IMR-90 (cell line): Measurements from ENCODE around the gene TRIM49C. TPM values are rescaled to one million over a fixed set of nuclear protein-coding genes. Genes with fewer than 3 reads are reported as not detected.
"Not testable (repeated sequence)": the region's sequence is repeated elsewhere in the genome, so short reads cannot be mapped to it uniquely, and the experiment has no call there.

Experiments
- ATAC-seq: fragments of 200-7000 bp; cut with Tn5 transposase; 2 replicates; pipeline ENCODE4 v1.9.1; 2020; ENCODE audit warnings: low read depth, mild to moderate bottlenecking, moderate library complexity
- BruUV-seq: library from RNA; stranded (reverse); fragments of 400-500 nt; replicated peaks from 2 replicates; lab custom pipeline; 2021; lab: Mats Ljungman, UMichigan
- CTCF ChIA-PET: fragments of 300-600 bp; formaldehyde crosslinking; extraction: SDS; loops from one replicate; lab custom pipeline; 2021; ENCODE audit warnings: antibody characterized with exemption; lab: Yijun Ruan, JAX
- POLR2A ChIA-PET: fragments of 300-600 bp; sonication (Branson Sonifier 250); formaldehyde crosslinking; loops from one replicate; lab custom pipeline; 2022; ENCODE audit warnings: antibody characterized with exemption; ENCODE audit not compliant: unreplicated experiment; lab: Charles Lee
- DNase-seq: peaks from one replicate; pipeline ENCODE4 v3.0.0; 2013
- H2AFZ ChIP-seq: replicated peaks from 2 replicates; pipeline ENCODE3; 2013; ENCODE audit warnings: low read length, mild to moderate bottlenecking; ENCODE audit not compliant: poor library complexity
- H2AK5ac ChIP-seq: 2 replicates; pipeline ENCODE4 v1.6.1; 2013; ENCODE audit warnings: low read depth, low read length, inconsistent platforms
- H2AK9ac ChIP-seq: replicated peaks from 2 replicates; pipeline ENCODE3; 2013; ENCODE audit warnings: mild to moderate bottlenecking, low read depth, low read length, moderate library complexity; ENCODE audit not compliant: poor library complexity
- H2BK120ac ChIP-seq: 2 replicates; pipeline ENCODE4 v1.6.1; 2013; ENCODE audit warnings: low read depth, low read length, inconsistent platforms
- H2BK15ac ChIP-seq: 3 replicates; pipeline ENCODE4 v1.6.1; 2013; ENCODE audit warnings: low read depth, low read length, inconsistent platforms
- H2BK20ac ChIP-seq: 2 replicates; pipeline ENCODE4 v1.6.1; 2013; ENCODE audit warnings: low read depth, mild to moderate bottlenecking, inconsistent platforms, low read length, moderate library complexity
- H2BK5ac ChIP-seq: 2 replicates; pipeline ENCODE4 v1.6.1; 2013; ENCODE audit warnings: mild to moderate bottlenecking, low read depth, low read length, inconsistent platforms; ENCODE audit not compliant: poor library complexity, severe bottlenecking
- H3K14ac ChIP-seq: replicated peaks from 2 replicates; pipeline ENCODE4 v1.6.1; 2013; ENCODE audit warnings: low read depth, low read length, inconsistent platforms
- H3K18ac ChIP-seq: 2 replicates; pipeline ENCODE4 v1.6.1; 2013; ENCODE audit warnings: low read depth, low read length, control low read depth
- H3K23ac ChIP-seq: 2 replicates; pipeline ENCODE4 v1.6.1; 2013; ENCODE audit warnings: low read depth, low read length, inconsistent platforms
- H3K27ac ChIP-seq: 2 replicates; pipeline ENCODE4 v1.5.1; 2013; ENCODE audit warnings: mild to moderate bottlenecking, control low read depth, low read length; ENCODE audit not compliant: insufficient read depth
- H3K27me3 ChIP-seq: 2 replicates; pipeline ENCODE4 v1.6.1; 2013; ENCODE audit warnings: low read length; ENCODE audit not compliant: control insufficient read depth, insufficient read depth
- H3K36me3 ChIP-seq: 2 replicates; pipeline ENCODE4 v1.6.1; 2013; ENCODE audit warnings: low read length, mixed read lengths; ENCODE audit not compliant: control insufficient read depth, insufficient read depth
- H3K4ac ChIP-seq: 2 replicates; pipeline ENCODE4 v1.6.1; 2013; ENCODE audit warnings: low read depth, low read length, inconsistent platforms
- H3K4me1 ChIP-seq: 2 replicates; pipeline ENCODE4 v1.6.1; 2013; ENCODE audit warnings: low read length, mixed read lengths; ENCODE audit not compliant: control insufficient read depth, insufficient read depth
- H3K4me2 ChIP-seq: 2 replicates; pipeline ENCODE4 v1.6.1; 2013; ENCODE audit warnings: low read depth, mild to moderate bottlenecking, control low read depth, low read length, moderate library complexity
- H3K4me3 ChIP-seq: 2 replicates; pipeline ENCODE4 v1.5.1; 2013; ENCODE audit warnings: low read depth, mild to moderate bottlenecking, control low read depth, low read length, moderate library complexity; ENCODE audit not compliant: insufficient read depth
- H3K56ac ChIP-seq: 2 replicates; pipeline ENCODE4 v1.6.1; 2013; ENCODE audit warnings: low read length, inconsistent platforms; ENCODE audit not compliant: insufficient read depth; ENCODE audit errors: extremely low read depth
- H3K79me1 ChIP-seq, 2 experiments: 2 replicates each; pipeline ENCODE4 v1.6.1; 2013; ENCODE audit warnings: low read length in 2 of 2, inconsistent platforms in 1 of 2, low read depth in 1 of 2
- H3K9ac ChIP-seq: 2 replicates; pipeline ENCODE4 v1.6.1; 2013; ENCODE audit warnings: low read depth, low read length, control low read depth
- H3K9me1 ChIP-seq: 2 replicates; pipeline ENCODE4 v1.6.1; 2013; ENCODE audit warnings: low read length, inconsistent platforms; ENCODE audit not compliant: insufficient read depth
- H3K9me3 ChIP-seq: 2 replicates; pipeline ENCODE4 v1.6.1; 2013; ENCODE audit warnings: low read length; ENCODE audit not compliant: control insufficient read depth, insufficient read depth
- H4K20me1 ChIP-seq: 2 replicates; pipeline ENCODE4 v1.6.1; 2013; ENCODE audit warnings: low read length, inconsistent platforms; ENCODE audit not compliant: insufficient read depth
- H4K5ac ChIP-seq: 2 replicates; pipeline ENCODE4 v1.6.1; 2013; ENCODE audit warnings: mild to moderate bottlenecking, low read depth, low read length, control low read depth
- H4K8ac ChIP-seq, 2 experiments: 2 replicates each; pipeline ENCODE4 v1.6.1; 2013; ENCODE audit warnings: low read depth in 2 of 2, low read length in 2 of 2, control low read depth in 1 of 2, inconsistent platforms in 1 of 2
- H4K91ac ChIP-seq: 2 replicates; pipeline ENCODE4 v1.6.1; 2013; ENCODE audit warnings: low read depth, low read length, inconsistent platforms; ENCODE audit not compliant: insufficient read depth
- WGBS, 2 experiments: methylation state at CpG; one replicate each; pipeline versions ENCODE4 v1.1.5 to v1.1.7; 2013; ENCODE audit warnings: missing lambda C conversion rate in 2 of 2; ENCODE audit not compliant: insufficient read length in 1 of 2; ENCODE audit errors: extremely low coverage in 2 of 2; 5-methylcytosine and 5-hydroxymethylcytosine counted together
- dilution Hi-C: fragments of 300-500 bp; cut with HindIII; formaldehyde crosslinking; loops from one replicate; pipeline ENCODE4 v1.14.3; 2018; ENCODE audit warnings: low sequenced_read_pairs; ENCODE audit not compliant: unreplicated experiment
- in situ Hi-C: fragments of 300-500 bp; cut with MboI; formaldehyde crosslinking; loops from 3 replicates; pipeline ENCODE4 v1.14.3; 2019; ENCODE audit warnings: low sequenced_read_pairs, inconsistent platforms, mixed read lengths
- intact Hi-C: fragments of 100-400 bp; cut with micrococcal nuclease; formaldehyde crosslinking; loops from 2 replicates; pipeline ENCODE4 v1.10.0; 2022
- polyA plus RNA-seq, 3 experiments: library from polyadenylated mRNA; depleted of rRNA; stranded (reverse); fragments of >200 nt; gene quantifications; 2 replicates each; pipeline ENCODE4 v1.2.3, GENCODE V29; 2012; ENCODE audit warnings: low replicate concordance in 1 of 3
- total RNA-seq: library from RNA; depleted of rRNA; stranded (reverse); fragments of >200 nt; gene quantifications from 2 replicates; pipeline ENCODE4 v1.2.3, GENCODE V29; 2012

TRIM49C gene
- total and polyA plus RNA-seq, 2 of the 4 experiments (the other 2 are of a cell fraction): not detected

DNA sequence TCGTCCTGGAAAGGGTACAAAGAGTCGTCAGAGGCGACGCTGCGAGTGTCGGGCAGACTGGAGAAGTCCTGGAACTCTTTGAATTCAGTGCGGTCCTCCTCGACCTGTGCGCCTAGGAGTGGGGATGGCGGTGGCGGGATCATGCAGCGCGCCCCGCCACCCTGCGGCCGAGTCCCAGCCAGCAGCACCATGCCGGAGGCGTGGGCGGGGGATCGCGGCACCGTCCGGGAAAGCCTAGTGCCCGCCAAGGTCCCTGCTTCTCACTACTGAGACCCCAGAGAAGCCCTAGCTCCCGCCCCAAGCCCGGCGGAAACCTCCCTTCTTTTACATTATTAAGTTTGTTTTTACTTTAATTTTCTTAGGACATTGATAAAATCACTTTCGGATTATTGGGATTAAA lies 22.6 kb downstream of the TRIM49C start:
- BruUV-seq, H3K36me3 ChIP-seq, H2AFZ ChIP-seq, H3K9ac ChIP-seq, H3K4me1 ChIP-seq, POLR2A ChIA-PET, H3K79me1 ChIP-seq, CTCF ChIA-PET, H3K4me2 ChIP-seq, H2BK15ac ChIP-seq, H3K9me3 ChIP-seq, H4K8ac ChIP-seq, H3K23ac ChIP-seq, H2AK9ac ChIP-seq, ATAC-seq, H3K18ac ChIP-seq, dilution Hi-C loops, DNase-seq, H3K56ac ChIP-seq, intact Hi-C loops, in situ Hi-C loops, H4K5ac ChIP-seq, H3K4me3 ChIP-seq, H2BK20ac ChIP-seq, H2AK5ac ChIP-seq, H3K27ac ChIP-seq, H3K9me1 ChIP-seq, H2BK5ac ChIP-seq, H3K4ac ChIP-seq, H4K20me1 ChIP-seq, H2BK120ac ChIP-seq, H4K91ac ChIP-seq, H3K27me3 ChIP-seq, H3K14ac ChIP-seq: not testable (repeated sequence)
- WGBS, 2 experiments: no CpG with 5 or more reads among the region's 28 CpGs

- H4K91ac ChIP-seq, H3K4me1 ChIP-seq, H3K18ac ChIP-seq, H4K8ac ChIP-seq, H2BK15ac ChIP-seq, H3K56ac ChIP-seq, H3K27me3 ChIP-seq, dilution Hi-C loops, CTCF ChIA-PET, ATAC-seq, H3K79me1 ChIP-seq, H3K9me1 ChIP-seq, H2BK120ac ChIP-seq, H3K9ac ChIP-seq, H3K4ac ChIP-seq, H2AK9ac ChIP-seq, H3K14ac ChIP-seq, intact Hi-C loops, H2AFZ ChIP-seq, H2BK20ac ChIP-seq, H4K20me1 ChIP-seq, H3K23ac ChIP-seq, DNase-seq, in situ Hi-C loops, H2AK5ac ChIP-seq, H4K5ac ChIP-seq, H2BK5ac ChIP-seq, POLR2A ChIA-PET, H3K4me2 ChIP-seq, H3K27ac ChIP-seq, H3K4me3 ChIP-seq, BruUV-seq, H3K9me3 ChIP-seq, H3K36me3 ChIP-seq: not testable (repeated sequence)
- no CpG with 5 or more reads among the region's 3 CpGs for WGBS, 2 experiments
Measured at GRCh38 chr11:90085650-90086049, 54.7 kb downstream of the TRIM49C start, which contains the start of gene UBTFL1. TSS of gene UBTFL1 (plus strand) at chr11:90085950. CDS start at chr11:90085950, 0 bp downstream.
